Trophoblast cell (in vitro differentiated cells and primary cell): ENCODE measurements around the gene CIB4.

Experiments
- DNase-seq, 2 donors: peaks; one replicate each; pipeline ENCODE4 v3.0.0-alpha.2; 2016
- H2AFZ ChIP-seq: 2 replicates; pipeline ENCODE4 v1.6.1; 2013; ENCODE audit warnings: low read length, moderate library complexity, mild to moderate bottlenecking; ENCODE audit not compliant: insufficient read depth, poor library complexity
- H2AK5ac ChIP-seq: 2 replicates; pipeline ENCODE4 v1.6.1; 2013; ENCODE audit warnings: mild to moderate bottlenecking, low read length
- H2BK120ac ChIP-seq: 2 replicates; pipeline ENCODE4 v1.6.1; 2013; ENCODE audit warnings: low read length, mild to moderate bottlenecking, moderate library complexity; ENCODE audit not compliant: insufficient read depth, poor library complexity
- H2BK12ac ChIP-seq: 2 replicates; pipeline ENCODE4 v1.6.1; 2013; ENCODE audit warnings: mild to moderate bottlenecking, low read length, moderate library complexity
- H2BK5ac ChIP-seq: 2 replicates; pipeline ENCODE4 v1.6.1; 2013; ENCODE audit warnings: low read length, low read depth, moderate library complexity, mild to moderate bottlenecking; ENCODE audit not compliant: poor library complexity
- H3K14ac ChIP-seq: 2 replicates; pipeline ENCODE4 v1.6.1; 2013; ENCODE audit warnings: mild to moderate bottlenecking, low read length
- H3K18ac ChIP-seq: 2 replicates; pipeline ENCODE4 v1.6.1; 2013; ENCODE audit warnings: mild to moderate bottlenecking, low read length
- H3K23ac ChIP-seq: 2 replicates; pipeline ENCODE4 v1.6.1; 2013; ENCODE audit warnings: low read length
- H3K27ac ChIP-seq: 2 replicates; pipeline ENCODE4 v1.5.1; 2013; ENCODE audit warnings: low read depth, mild to moderate bottlenecking, inconsistent platforms, low read length, moderate library complexity
- H3K27me3 ChIP-seq: 2 replicates; pipeline ENCODE4 v1.6.1; 2013; ENCODE audit warnings: inconsistent platforms, mild to moderate bottlenecking, low read length, moderate library complexity; ENCODE audit not compliant: insufficient read depth
- H3K36me3 ChIP-seq, 2 experiments: 1 replicate in 1 of 2; 2 replicates in 1 of 2; pipeline ENCODE4 v1.6.1; 2013; ENCODE audit warnings: low read length in 2 of 2, mild to moderate bottlenecking in 2 of 2, moderate library complexity in 1 of 2; ENCODE audit not compliant: insufficient read depth in 2 of 2, control insufficient read depth in 1 of 2
- H3K4ac ChIP-seq: 2 replicates; pipeline ENCODE4 v1.6.1; 2013; ENCODE audit warnings: low read depth, mild to moderate bottlenecking, low read length, moderate library complexity
- H3K4me1 ChIP-seq, 2 experiments: 1 replicate in 1 of 2; 2 replicates in 1 of 2; pipeline ENCODE4 v1.6.1; 2013; ENCODE audit warnings: low read length in 2 of 2, mild to moderate bottlenecking in 2 of 2, moderate library complexity in 1 of 2; ENCODE audit not compliant: insufficient read depth in 2 of 2, control insufficient read depth in 1 of 2
- H3K4me2 ChIP-seq: 2 replicates; pipeline ENCODE4 v1.6.1; 2013; ENCODE audit warnings: inconsistent platforms, mild to moderate bottlenecking, low read length, moderate library complexity
- H3K4me3 ChIP-seq: 2 replicates; pipeline ENCODE4 v1.5.1; 2013; ENCODE audit warnings: mild to moderate bottlenecking, low read depth, low read length, inconsistent platforms
- H3K79me1 ChIP-seq: one replicate; pipeline ENCODE4 v1.6.1; 2013; ENCODE audit warnings: low read length
- H3K79me2 ChIP-seq: 2 replicates; pipeline ENCODE4 v1.6.1; 2013; ENCODE audit warnings: low read length, mild to moderate bottlenecking; ENCODE audit not compliant: control insufficient read depth, insufficient read depth, poor library complexity
- H3K9ac ChIP-seq: 2 replicates; pipeline ENCODE4 v1.6.1; 2013; ENCODE audit warnings: mild to moderate bottlenecking, low read length
- H3K9me3 ChIP-seq: 2 replicates; pipeline ENCODE4 v1.6.1; 2013; ENCODE audit warnings: low read depth, mild to moderate bottlenecking, control low read depth, inconsistent platforms, low read length; ENCODE audit not compliant: insufficient read depth
- H4K12ac ChIP-seq: 2 replicates; pipeline ENCODE4 v1.6.1; 2013; ENCODE audit warnings: low read depth, mild to moderate bottlenecking, low read length, moderate library complexity
- H4K8ac ChIP-seq: 2 replicates; pipeline ENCODE4 v1.6.1; 2013; ENCODE audit warnings: low read depth, mild to moderate bottlenecking, low read length, moderate library complexity
- H4K91ac ChIP-seq: one replicate; pipeline ENCODE4 v1.6.1; 2013; ENCODE audit warnings: low read depth, mild to moderate bottlenecking, low read length, moderate library complexity
- WGBS: extraction: QIAGEN DNeasy Blood & Tissue Kit; methylation state at CpG from one replicate; pipeline ENCODE4 v1.1.7; 2013; ENCODE audit warnings: missing lambda C conversion rate; ENCODE audit not compliant: insufficient read length, insufficient coverage; ENCODE audit errors: extremely low coverage; 5-methylcytosine and 5-hydroxymethylcytosine counted together

The CIB4 gene

GRCh38 chr2:26610504-26611335, 30.4 kb downstream of the CIB4 start:
- DNase-seq, result no peak
- H4K12ac ChIP-seq, result no peak overlapping the region
- no peaks in the 10 kb centered on the region for H3K79me2 ChIP-seq
- no peaks in the 10 kb centered on the region for H3K27me3 ChIP-seq
- no peaks in the 10 kb centered on the region for H3K79me1 ChIP-seq
- H2BK120ac ChIP-seq, result no peak overlapping the region
- peaks cover 12 to 14% of the 10 kb centered on the region in 2 experiments for H3K4me1 ChIP-seq
- H3K9ac ChIP-seq, result no peak overlapping the region
- H3K4me3 ChIP-seq, result no peak overlapping the region
- no peak overlapping the region for H3K23ac ChIP-seq
- H3K9me3 ChIP-seq, result no peaks in the 10 kb centered on the region
- no peak overlapping the region for H3K27ac ChIP-seq
- no peak overlapping the region for H4K8ac ChIP-seq
- H2AFZ ChIP-seq, result no peak overlapping the region
- no peak overlapping the region for H3K14ac ChIP-seq
- no peak overlapping the region for H2BK5ac ChIP-seq
- H3K18ac ChIP-seq, result no peak overlapping the region
- H2AK5ac ChIP-seq, result no peak overlapping the region
- H3K36me3 ChIP-seq, result no peaks in the 10 kb centered on the region
- no CpG with 5 or more reads among the region's 7 CpGs for WGBS
- H2BK12ac ChIP-seq, result no peak overlapping the region
- H3K4ac ChIP-seq, result no peak overlapping the region
- no peak overlapping the region for H3K4me2 ChIP-seq
- no peak overlapping the region for H4K91ac ChIP-seq

- Histone ChIP-seq H3K4me1 (peaks cover 12 to 14% of the 10 kb centered on the region in 2 experiments), H4K12ac (no peak overlapping the region), H3K79me1 (no peaks in the 10 kb centered on the region), H2BK12ac (no peak overlapping the region), H3K9ac (no peak overlapping the region), H3K9me3 (no peaks in the 10 kb centered on the region), H2BK5ac (no peak overlapping the region), H4K8ac (no peak overlapping the region), H3K4ac (no peak overlapping the region), H2AFZ (no peak overlapping the region), H3K14ac (no peak overlapping the region), H3K27me3 (no peaks in the 10 kb centered on the region), H3K18ac (no peak overlapping the region), H3K36me3 (no peaks in the 10 kb centered on the region), H3K79me2 (no peaks in the 10 kb centered on the region), H2AK5ac (no peak overlapping the region), H3K4me3 (no peak overlapping the region), H4K91ac (no peak overlapping the region), H3K4me2 (no peak overlapping the region), H2BK120ac (no peak overlapping the region), H3K23ac (no peak overlapping the region), H3K27ac (no peak overlapping the region)
- DNase-seq, result no peak
- no CpG with 5 or more reads among the region's 10 CpGs for WGBS
Measured at GRCh38 chr2:26609839-26610277, 31.3 kb downstream of the CIB4 start.

- Histone ChIP-seq H2AK5ac (no peak overlapping the region), H3K9me3 (no peaks in the 10 kb centered on the region), H3K23ac (no peak overlapping the region), H3K36me3 (no peaks in the 10 kb centered on the region), H4K12ac (no peak overlapping the region), H3K4me1 (peaks cover 12 to 14% of the 10 kb centered on the region in 2 experiments), H3K4me3 (no peak overlapping the region), H3K4ac (no peak overlapping the region), H2BK120ac (no peak overlapping the region), H2BK5ac (no peak overlapping the region), H4K8ac (no peak overlapping the region), H3K9ac (no peak overlapping the region), H3K4me2 (no peak overlapping the region), H3K14ac (no peak overlapping the region), H3K79me1 (no peaks in the 10 kb centered on the region), H3K27ac (no peak overlapping the region), H2AFZ (no peak overlapping the region), H3K79me2 (no peaks in the 10 kb centered on the region), H4K91ac (no peak overlapping the region), H3K27me3 (no peaks in the 10 kb centered on the region), H2BK12ac (no peak overlapping the region), H3K18ac (no peak overlapping the region)
- no peak for DNase-seq
- WGBS, result no CpG with 5 or more reads among the region's 7 CpGs
Measured at GRCh38 chr2:26609205-26609631, 31.9 kb downstream of the CIB4 start.

- H3K4me2 ChIP-seq, result no peak overlapping the region
- H3K9me3 ChIP-seq, result no peaks in the 10 kb centered on the region
- H3K18ac ChIP-seq, result no peak overlapping the region
- H4K91ac ChIP-seq, result peak overlapping the region; percentile 26
- peak overlapping the region; percentile 47 for H4K8ac ChIP-seq
- no peaks in the 10 kb centered on the region for H3K79me2 ChIP-seq
- peak overlapping the region; percentile 40 for H3K14ac ChIP-seq
- H3K27me3 ChIP-seq, result no peaks in the 10 kb centered on the region
- H3K36me3 ChIP-seq, result no peaks in the 10 kb centered on the region
- peak overlapping the region; percentile 71 for H2AK5ac ChIP-seq
- no peak overlapping the region for H3K27ac ChIP-seq
- H4K12ac ChIP-seq, result no peak overlapping the region
- no peaks in the 10 kb centered on the region for H3K79me1 ChIP-seq
- DNase-seq, result no peak
- no CpG with 5 or more reads among the region's 8 CpGs for WGBS
- no peak overlapping the region for H2AFZ ChIP-seq
- H3K4me3 ChIP-seq, result no peak overlapping the region
- no peak overlapping the region for H3K4ac ChIP-seq
- H3K9ac ChIP-seq, result no peak overlapping the region
- H3K4me1 ChIP-seq, result peaks cover 12% of the 10 kb centered on the region in 2 experiments
- no peak overlapping the region for H3K23ac ChIP-seq
- no peak overlapping the region for H2BK5ac ChIP-seq
- H2BK12ac ChIP-seq, result peak overlapping the region; percentile 70
- H2BK120ac ChIP-seq, result no peak overlapping the region
Measured at GRCh38 chr2:26608557-26608956, 32.6 kb downstream of the CIB4 start.
